Activated CD4-positive, alpha-beta T cell treated with anti-CD3 and anti-CD28 coated beads, Interleukin-2, amount 50 U/mL, for 24 hours (primary cell): ENCODE results near the gene LUZP1.

Source experiments
- DNase-seq, 2 donors: peaks; one replicate each; pipeline ENCODE4 v3.0.0-alpha.2; 2020; ENCODE audit warnings: low read depth in 1 of 2, low spot score in 1 of 2

The LUZP1 gene

DNA sequence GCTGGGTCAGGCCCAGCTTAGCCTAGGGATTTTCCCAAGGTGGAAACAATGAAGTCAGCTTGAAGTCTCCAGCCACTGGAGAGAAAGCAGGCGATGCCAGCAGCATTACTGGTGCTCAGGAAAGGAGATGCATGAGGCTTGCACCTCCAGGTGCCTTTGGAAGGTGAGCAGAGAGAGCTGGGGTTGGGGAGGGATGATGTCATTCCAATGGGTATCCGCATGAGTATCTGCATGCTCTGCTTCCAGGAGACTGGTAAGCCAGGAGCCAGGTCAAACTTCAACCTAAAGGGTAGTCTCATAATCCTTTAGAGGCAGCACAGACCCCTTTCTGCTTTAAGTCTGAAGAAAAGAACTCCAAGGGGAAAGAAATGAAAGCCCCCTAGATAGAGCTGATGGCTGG is 80.6 kb downstream of the LUZP1 start:
- no peak for DNase-seq

DNA sequence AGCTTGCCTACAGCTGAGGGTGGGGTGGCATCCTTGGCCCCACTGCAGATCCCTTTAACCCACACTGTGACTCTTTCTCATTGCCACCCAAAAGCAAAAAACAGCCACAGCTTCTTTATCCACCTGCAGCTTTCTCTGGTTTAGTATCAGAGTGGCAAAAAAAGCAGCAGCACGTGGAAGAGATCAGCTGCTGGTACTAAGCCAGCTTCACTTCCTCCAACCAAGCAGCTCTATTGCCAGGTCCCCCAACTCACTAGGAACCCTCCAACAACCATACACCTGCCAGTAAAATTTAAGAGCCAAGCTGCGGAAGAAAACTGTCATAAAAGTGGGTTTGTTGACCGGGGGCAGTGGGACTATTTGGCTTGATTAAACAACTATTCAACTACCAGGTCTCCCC is 83.0 kb downstream of the LUZP1 start:
- no peak for DNase-seq

DNA sequence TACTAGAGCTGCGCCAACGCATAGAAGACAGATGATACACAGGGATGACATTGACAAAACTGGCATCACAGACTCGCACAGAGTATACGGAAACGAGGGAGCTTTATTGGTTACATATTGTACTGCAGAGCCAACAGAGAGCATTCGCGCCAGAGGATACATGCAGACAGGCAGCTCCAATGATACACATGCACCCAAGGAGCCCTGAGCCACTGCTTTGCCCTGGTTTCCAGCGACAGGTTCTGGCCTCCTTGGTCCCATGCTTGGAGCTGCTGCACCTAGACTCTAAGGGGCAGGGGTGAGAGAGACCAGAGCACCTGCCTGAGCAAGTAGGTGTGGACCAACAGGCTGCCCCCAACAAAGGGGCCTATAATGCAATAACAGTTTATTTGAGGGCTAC is 83.8 kb downstream of the LUZP1 start:
- DNase-seq = no peak

DNA sequence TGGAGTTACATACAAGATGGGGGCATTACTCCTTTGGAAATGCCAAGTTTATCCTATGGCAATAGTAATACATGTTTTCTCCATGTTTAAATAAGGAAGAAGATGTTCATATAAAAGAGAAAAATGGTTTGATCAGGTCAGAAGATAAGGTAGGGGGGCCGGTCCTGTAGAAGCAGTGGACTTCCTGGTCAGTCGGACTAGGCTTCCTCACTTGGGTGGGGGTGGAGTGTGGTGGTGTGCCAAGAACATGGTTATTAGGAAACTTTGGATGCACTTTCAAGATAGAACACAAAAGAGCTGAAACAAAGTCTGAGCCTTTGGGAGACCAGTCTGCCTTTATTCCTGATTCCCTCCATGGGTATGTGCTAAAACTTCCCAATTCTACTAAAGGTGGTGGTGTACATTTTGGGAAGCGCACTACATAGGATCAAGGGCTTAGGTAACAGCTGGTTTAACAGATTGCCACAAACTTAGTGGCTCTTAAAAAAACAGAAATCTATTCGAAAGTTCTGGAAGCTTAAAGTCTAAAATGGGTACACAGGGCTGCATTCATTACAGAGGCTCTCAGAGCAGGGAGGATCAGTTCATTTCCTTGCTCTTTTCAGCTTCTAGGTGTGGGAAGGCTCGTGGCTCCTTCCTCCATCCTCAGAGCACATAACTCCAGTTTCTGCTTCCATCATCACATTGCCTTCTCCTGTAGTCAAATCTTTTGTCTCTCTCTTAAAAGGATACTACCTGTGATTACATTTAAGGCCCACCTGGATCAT is 84.8 kb downstream of the LUZP1 start:
- no peak for DNase-seq

DNA sequence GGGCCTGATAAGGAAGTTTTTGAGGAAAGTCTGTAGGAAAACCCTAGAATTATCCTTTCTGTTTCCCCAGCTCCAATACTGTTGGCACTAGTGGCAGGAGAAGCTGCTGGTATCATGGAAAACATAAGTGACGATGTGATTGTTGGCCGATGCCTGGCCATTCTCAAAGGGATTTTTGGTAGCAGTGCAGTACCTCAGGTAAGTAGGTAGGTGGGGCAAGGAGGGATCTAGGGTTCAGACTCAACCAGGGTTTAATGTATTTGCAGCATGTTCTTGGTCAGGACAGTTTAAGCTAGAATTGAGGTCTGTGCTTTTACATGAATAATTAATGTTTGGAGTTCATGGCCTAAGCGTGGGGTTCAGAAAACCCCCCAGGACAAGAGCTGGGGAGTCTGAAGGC is 87.3 kb downstream of the LUZP1 start:
- DNase-seq = no peak

DNA sequence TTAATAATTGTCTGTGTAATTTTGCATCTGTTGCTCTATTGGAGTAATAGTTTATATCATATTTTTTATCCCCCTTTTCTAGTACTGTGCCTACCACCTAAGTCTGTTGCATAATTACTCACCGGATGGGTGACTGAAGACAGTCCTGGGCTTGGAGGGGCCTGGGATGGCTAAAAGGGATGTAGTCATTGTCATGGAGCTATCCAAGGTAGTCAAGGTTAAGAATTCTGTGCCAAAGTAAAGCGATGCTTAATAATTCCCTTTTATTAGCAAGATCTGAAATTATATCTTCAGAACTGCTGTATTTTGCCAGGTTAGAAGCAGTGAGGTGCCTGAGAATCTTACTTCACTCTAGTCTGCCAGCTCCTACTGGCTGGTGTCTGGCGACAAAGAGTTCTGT is 87.8 kb downstream of the LUZP1 start:
- no peak for DNase-seq

DNA sequence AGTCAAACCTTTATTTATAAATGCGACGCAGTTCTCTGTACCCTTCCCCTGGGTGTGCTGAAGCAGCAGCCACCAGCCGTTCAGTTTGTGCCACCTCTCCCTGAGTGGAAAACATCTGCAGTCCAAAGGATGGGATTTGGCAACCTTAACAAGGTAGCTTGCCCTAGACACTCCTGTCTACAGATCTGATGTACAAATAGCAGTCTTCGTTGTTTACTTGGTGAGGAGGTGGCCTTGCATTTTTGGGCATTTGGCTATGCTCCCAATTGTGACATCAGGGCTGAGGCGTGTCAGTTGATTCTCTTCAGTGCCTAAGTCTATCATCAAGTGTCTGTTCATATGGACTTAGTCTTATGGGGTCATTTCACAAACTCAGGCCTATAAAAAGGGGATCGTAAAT is 89.6 kb downstream of the LUZP1 start:
- no peak for DNase-seq

DNA sequence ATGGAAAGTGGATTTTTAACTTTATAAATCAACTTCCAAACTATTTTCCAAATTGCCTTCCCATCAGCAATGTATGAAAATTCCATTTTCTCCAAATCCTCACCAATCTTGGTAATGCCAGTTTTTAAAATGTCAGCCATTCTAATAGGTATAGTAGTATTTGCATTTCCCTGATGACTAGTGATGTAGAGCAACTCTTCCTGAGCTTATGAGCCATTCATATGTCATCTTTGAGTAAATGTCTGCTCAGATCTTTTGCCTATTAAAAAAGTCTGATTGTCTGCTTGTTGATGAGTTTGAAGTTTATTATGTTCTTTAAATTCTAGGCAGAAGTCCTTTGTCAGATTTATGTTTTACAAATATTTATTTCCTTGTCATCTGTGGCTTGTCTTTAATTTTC is 94.6 kb downstream of the LUZP1 start:
- DNase-seq = no peak

DNA sequence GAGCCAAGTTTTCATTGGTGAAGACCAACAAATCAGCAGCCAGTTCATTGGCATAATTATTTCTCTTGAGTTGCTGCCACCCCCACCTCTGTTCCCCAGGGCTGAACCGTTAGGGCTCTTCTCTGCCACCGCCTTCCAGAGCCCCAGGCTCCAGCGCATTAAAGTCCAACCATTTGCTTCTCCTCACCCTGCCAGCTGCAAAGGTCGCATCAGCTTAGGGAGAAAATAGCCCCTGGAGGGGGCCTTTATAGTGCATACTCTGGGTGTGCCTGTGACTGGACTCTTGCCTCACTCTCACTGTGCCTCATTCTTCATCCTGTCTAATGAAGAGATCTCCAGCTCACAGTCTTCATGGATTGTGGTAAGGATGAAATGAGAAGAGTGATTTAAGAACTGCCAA is 99.0 kb downstream of the LUZP1 start:
- DNase-seq = no peak

DNA sequence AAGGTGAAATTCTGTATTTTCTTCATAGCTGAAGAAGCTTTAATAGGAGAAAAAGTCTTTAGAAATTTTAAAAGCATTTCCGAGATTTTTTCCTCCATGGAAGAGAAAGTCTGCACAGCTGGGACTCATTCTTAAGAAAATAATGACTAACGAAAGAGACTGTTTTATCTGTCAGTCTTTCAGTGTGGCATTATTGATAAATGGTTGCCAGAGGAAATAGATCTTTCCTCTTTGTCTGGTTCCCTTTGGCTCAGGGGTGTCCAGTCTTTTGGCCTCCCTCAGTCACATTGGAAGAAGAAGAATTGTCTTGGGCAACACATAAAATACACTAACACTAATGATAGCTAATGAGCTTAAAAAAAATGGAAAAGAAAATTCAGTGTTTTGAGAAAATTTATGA is 99.5 kb downstream of the LUZP1 start:
- DNase-seq = no peak

DNA sequence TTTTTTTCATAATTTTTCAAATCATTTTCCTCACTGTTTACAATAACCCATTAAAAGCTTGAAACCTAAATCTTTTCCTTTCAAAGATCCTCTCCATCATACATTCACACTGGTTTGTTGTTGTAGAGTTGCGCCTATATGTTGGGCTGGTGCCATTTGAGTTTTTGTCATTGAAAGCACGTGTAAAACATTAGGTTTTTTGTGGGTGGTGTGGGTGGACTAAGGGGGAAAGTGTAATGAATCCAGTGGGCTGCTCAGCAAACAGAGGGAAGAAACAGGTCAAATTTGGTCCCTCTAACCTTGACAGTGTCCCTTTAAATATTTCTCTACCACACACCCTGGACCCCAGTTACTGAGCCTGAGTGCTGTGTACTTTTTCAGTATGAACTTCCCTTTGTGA is 102.6 kb downstream of the LUZP1 start:
- DNase-seq = no peak

DNA sequence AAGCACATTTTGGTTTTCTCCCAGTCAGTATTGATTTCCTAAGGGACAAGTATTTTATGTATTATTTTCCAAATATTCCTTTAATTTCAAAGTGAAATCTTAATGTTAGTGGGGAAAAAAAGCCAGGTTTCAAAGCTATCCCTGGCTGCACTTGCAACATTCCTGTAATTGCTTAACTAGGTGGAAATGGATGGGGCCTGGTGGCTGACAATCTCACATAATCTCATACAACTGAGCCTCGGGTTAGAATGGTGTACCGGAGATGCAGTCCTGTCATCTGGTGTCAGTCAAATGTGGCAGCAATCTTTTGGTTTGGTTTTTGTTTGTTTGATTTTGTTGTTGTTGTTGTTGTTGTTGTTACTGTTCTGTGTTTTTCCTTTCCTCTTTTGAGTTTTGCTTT is 103.3 kb downstream of the LUZP1 start:
- DNase-seq = no peak

DNA sequence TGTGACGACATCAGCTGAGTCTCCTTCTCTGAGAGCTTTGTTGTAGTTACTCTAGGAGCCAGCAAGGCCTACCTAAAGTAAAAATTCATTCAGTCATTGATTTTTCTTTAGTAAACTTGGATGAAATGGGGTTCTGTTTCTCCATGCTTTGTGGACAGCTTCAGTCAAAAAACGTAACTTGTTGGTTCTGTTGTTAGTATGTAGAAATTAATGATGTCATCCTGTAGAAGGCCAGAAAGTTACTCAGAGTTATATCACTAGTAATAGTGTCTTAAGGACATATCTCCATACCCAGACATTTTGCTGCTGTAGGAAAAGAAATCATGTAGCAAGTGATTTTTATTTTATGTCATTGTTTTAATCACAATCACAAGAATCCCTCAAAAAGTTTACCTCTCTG is 106.4 kb downstream of the LUZP1 start:
- DNase-seq = no peak

DNA sequence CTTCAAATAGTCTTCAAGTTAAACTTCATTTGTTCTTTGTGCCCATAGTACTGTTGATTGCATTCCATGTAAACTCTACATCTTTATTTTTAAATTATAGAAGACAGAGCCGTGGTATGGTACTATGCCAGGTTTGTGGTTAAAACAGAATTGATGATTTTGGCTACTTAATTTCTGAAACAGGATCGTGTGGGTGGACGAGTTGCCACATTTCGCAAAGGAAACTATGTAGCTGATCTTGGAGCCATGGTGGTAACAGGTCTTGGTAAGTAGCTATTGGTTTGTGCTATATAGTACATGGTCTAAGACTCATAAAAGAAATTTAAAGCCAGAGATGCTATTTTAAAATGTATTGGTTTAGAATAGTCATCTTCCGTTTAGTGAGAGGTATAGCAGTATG is 111.4 kb downstream of the LUZP1 start:
- DNase-seq = no peak

DNA sequence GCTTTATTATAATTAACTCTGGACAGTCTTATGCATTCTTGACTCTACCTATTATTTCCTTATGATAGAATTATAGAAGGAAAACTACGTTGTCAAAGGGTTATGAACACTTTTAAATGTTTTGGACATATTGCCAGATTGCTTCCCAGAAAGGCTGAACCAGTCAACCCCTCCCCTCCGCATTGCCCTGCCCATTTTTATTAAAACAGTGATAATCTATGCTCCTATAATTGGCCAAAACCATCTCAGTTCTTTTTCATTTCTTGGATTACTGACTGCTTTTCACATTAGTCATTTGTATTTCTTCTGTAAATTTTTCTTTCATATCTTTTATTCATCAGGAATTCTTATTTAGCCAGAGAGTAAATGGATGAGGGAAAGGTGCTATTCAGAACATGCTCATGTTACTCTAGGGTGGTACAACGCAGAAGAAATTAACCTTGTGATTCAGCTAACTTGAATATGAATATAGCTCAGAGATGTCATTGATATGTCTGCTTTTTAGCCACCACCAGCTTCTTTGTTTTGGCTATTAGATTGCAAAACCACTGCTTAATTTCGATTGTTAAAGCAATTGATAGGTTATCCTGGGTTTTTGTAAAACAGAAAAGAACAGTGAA is 117.3 kb downstream of the LUZP1 start:
- DNase-seq = no peak

DNA sequence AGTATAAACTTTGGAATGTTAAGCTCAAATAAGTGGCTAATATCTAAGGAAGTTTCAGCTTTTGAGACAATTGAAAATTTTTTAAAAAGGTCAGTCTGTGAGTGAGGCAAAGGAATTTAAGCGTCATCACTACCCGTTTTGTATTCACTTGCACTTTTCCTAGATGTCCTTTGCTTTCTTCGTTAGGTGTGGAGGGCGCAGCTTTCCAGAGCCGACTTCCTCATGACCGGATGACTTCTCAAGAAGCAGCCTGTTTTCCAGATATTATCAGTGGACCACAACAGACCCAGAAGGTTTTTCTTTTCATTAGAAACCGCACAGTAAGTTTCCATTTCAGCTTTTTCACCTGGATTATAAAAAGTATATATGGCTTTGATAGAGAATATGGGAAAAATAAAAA is 118.5 kb downstream of the LUZP1 start:
- no peak for DNase-seq

DNA sequence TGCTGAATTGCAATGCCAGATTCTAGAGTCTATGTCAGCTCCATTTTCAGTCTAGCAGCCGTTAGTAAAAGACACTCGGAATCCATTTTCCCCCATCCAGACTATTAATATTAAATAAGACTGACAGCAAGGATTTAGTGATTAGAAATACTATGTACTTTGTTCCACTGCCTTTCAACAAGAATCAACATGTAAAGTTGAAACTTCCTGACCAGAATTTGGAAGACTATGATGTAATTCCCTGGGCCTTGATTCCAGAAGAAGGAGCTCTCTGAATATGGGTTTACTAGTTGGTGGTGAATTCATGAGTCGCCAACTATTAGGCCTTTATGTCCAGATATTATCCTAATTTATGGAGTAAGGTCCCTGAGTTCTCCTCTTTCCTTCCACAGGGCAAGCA is 124.6 kb downstream of the LUZP1 start:
- no peak for DNase-seq

DNA sequence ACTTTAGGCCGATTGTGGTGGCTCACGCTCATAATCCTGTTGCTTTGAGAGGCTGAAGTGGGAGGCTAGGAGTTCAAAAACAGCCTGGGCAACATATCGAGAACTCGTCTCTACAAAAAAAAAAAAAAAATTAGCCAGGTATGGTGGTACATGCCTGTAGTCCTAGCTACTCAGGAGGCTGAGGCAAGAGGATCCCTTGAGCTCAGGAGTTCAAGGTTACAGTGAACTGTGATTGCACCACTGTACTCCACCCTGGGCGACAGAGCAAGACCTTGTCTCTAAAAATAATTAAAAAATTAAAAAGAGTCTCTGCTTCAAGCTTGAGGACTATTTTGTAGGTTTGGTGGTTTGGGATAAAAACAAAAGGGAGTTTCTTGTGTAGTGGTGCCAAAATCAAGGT is 128.1 kb downstream of the LUZP1 start:
- no peak for DNase-seq

DNA sequence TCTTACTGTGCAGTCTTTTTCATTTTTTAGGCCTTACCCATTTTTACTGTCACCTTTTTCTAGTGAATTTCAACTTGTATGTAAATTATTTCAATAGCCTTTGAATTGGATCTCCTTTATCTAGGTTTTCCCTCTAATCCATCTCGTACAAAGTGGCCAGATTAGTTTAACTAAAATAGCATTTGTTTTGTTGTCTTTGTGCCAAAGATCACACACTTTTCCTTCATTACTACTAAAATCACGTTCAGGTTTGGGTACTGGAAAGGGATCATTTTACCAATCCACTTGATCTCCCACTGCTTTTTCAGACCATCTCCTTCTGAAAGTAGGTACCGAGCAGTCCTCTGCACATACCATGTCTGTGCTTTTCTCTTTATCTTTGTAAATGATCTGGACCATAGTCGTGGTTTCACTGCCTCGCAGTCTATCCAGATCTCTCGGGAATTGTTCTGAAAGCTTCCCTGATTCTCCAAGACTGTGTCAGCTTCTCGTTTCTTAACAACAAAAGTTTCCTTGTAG is 129.3 kb downstream of the LUZP1 start:
- no peak for DNase-seq

DNA sequence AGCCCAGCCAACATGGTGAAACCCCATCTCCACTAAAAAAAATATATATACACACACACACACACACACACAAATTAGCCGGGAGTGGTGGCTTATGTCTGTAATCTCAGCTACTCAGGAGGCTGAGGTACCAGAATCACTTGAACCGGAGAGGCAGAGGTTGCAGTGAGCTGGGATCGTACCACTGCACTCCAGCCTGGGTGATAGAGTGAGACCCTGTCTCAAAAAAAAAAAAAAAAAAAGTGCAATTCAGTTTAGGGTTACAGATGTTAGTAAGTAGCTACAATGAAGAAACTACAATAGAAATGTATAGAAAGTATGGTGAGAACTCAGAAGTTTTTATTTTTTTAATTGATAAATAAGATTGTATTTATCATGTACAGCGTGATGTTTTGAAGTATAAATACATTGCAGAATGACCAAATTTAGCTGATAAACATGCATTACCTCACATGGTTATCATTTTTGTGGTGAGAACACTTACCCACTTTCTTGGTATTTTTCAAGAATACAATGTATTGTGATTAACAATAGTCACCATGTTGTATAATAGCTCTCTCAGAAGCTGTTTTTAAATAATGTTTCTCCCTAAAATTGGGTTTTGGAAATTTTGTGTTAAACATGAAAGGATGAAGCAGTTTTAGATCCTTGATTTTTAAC is 131.4 kb downstream of the LUZP1 start:
- DNase-seq = no peak

DNA sequence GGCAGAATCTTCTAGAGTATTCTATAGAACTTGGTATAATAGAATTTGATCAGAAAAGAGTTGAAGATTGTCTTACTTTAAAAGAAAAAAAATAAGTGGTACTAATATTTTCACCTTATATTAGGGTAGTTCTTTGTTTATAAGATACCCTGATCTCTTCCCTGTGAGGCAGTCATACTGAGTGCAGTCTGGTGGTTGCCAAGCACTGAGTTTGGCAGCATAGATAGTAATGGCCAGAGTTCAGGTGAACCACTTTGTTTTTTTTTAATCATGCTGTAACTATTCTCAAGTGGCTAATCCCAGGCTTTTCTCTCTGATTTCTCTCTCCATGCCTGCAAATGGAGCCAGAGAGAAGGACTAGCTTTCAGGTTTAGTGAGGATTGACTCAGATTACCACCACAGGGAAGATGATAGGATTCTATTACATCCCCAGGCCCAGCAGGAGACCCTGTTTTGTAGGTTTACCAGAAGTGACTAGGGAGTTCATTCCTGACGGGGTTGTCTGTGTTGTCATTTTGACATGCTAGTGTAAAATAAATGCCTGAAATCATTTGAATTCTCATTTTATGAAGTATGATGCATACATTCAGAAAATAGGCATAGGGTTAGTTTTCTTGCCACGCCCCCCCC is 132.7 kb downstream of the LUZP1 start:
- no peak for DNase-seq
